ENCODE measurements around the gene DPP6.

DNA sequence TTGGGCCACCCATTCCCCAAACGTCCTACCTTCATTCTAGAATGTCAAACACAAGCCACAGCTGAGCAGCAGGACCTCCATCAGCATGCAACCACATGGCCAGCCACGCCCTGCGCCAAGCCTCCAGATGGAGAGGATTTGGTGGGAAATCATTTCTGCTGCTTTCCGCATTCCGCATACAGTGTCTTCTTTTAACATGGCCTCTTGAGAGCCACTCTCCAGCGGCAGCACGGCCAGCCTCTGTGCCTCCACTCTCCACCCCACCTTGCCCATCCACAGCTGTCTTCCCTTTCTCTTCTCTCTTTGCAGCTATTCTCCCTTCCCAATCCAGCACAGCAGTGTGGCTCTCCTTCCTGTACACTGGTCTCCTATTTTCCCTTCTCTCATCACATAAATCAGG, 561.6 kb downstream of the DPP6 start:
- TF ChIP-seq TAF1 (IDR thresholded peaks at IDR 0.05; ENCODE audit: low read depth, low read length) (no peak), SPI1 (IDR thresholded peaks at IDR 0.05; ENCODE audit: low read depth, low read length) (no peak), POLR2AphosphoS5 (IDR thresholded peaks at IDR 0.05; ENCODE audit: low read depth, low read length) (no peak), POLR2A (IDR thresholded peaks at IDR 0.05; ENCODE audit: low read depth, low read length) (no peak)
